Vagina (tissue), 2 donors: ENCODE measurements around the gene NUDT8. TPM values are rescaled to one million over a fixed set of nuclear protein-coding genes. Genes with fewer than 3 reads are reported as not detected.

Source experiments
- DNase-seq, 2 donors: peaks; one replicate each; pipeline ENCODE4 v3.0.0-alpha.2; 2017; ENCODE audit errors: extremely low spot score in 2 of 2
- H3K27ac ChIP-seq: fragments of 200-600 bp; sonication (generic); one replicate; pipeline ENCODE4 v1.5.1; 2019
- H3K27me3 ChIP-seq: fragments of 200-600 bp; sonication (generic); one replicate; pipeline ENCODE4 v1.5.1; 2019
- H3K36me3 ChIP-seq, 2 donors: fragments of 200-600 bp; sonication (generic); one replicate each; pipeline ENCODE4 v1.5.1; 2017 to 2019
- H3K4me1 ChIP-seq: fragments of 200-600 bp; sonication (generic); one replicate; pipeline ENCODE4 v1.5.1; 2019
- H3K4me3 ChIP-seq, 2 donors: fragments of 200-600 bp; sonication (generic); 1 replicate in 1 of 2; 2 replicates in 1 of 2; pipeline ENCODE4 v1.5.1; 2016 to 2019
- H3K9me3 ChIP-seq: fragments of 200-600 bp; sonication (generic); one replicate; pipeline ENCODE4 v1.5.1; 2019
- POLR2A ChIP-seq, 2 donors: fragments of 450-650 bp; IDR thresholded peaks; one replicate each; pipeline ENCODE4 v1.6.1; 2017; ENCODE audit warnings: antibody characterized with exemption in 2 of 2, mild to moderate bottlenecking in 2 of 2, moderate library complexity in 2 of 2
- POLR2AphosphoS5 ChIP-seq, 2 donors: sonication (generic); formaldehyde crosslinking; IDR thresholded peaks; one replicate each; pipeline ENCODE4 v1.9.0; 2017; ENCODE audit warnings: antibody characterized with exemption in 2 of 2, mild to moderate bottlenecking in 2 of 2, low read depth in 1 of 2; ENCODE audit not compliant: insufficient read depth in 1 of 2
- intact Hi-C: fragments of 100-400 bp; cut with DNase I; formaldehyde crosslinking; loops from one replicate; pipeline ENCODE4 v1.15.1; 2023
- total RNA-seq: library from RNA; depleted of rRNA; stranded (reverse); fragments of >200 nt; gene quantifications from one replicate; pipeline ENCODE4 v1.2.3, GENCODE V29; 2016
- TF ChIP-seq, protein P1 (sequence below), 3 experiments: fragments of 450-650 bp in 2 of 3; fragments of 200-600 bp in 1 of 3; sonication (generic) in 1 of 3; IDR thresholded peaks; one replicate each; pipeline ENCODE4 v1.5.1; 2017 to 2019; ENCODE audit warnings: antibody characterized with exemption in 3 of 3, mild to moderate bottlenecking in 2 of 3, moderate library complexity in 2 of 3

NUDT8 gene
- total RNA-seq, 1 donor from 2014 or later, result 23.8 TPM

GRCh38 chr11:67642173-67643120, 12.7 kb upstream of the NUDT8 start:
- no peak for TF ChIP-seq POLR2AphosphoS5 (IDR thresholded peaks at IDR 0.05; ENCODE audit: insufficient read depth in 1 of 2, low read depth in 1 of 2)
- TF ChIP-seq, protein P1, sequence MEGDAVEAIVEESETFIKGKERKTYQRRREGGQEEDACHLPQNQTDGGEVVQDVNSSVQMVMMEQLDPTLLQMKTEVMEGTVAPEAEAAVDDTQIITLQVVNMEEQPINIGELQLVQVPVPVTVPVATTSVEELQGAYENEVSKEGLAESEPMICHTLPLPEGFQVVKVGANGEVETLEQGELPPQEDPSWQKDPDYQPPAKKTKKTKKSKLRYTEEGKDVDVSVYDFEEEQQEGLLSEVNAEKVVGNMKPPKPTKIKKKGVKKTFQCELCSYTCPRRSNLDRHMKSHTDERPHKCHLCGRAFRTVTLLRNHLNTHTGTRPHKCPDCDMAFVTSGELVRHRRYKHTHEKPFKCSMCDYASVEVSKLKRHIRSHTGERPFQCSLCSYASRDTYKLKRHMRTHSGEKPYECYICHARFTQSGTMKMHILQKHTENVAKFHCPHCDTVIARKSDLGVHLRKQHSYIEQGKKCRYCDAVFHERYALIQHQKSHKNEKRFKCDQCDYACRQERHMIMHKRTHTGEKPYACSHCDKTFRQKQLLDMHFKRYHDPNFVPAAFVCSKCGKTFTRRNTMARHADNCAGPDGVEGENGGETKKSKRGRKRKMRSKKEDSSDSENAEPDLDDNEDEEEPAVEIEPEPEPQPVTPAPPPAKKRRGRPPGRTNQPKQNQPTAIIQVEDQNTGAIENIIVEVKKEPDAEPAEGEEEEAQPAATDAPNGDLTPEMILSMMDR (IDR thresholded peaks at IDR 0.05), result no peak
- no peak for TF ChIP-seq POLR2A (IDR thresholded peaks at IDR 0.05)
- Histone ChIP-seq H3K27me3 (no peaks in the 10 kb centered on the region), H3K27ac (no peak overlapping the region), H3K4me3 (no peak overlapping the region), H3K36me3 (no peaks in the 10 kb centered on the region), H3K9me3 (no peaks in the 10 kb centered on the region), H3K4me1 (no peaks in the 10 kb centered on the region)
- DNase-seq, result no peak
- intact Hi-C loops, result no loop called here

DNA sequence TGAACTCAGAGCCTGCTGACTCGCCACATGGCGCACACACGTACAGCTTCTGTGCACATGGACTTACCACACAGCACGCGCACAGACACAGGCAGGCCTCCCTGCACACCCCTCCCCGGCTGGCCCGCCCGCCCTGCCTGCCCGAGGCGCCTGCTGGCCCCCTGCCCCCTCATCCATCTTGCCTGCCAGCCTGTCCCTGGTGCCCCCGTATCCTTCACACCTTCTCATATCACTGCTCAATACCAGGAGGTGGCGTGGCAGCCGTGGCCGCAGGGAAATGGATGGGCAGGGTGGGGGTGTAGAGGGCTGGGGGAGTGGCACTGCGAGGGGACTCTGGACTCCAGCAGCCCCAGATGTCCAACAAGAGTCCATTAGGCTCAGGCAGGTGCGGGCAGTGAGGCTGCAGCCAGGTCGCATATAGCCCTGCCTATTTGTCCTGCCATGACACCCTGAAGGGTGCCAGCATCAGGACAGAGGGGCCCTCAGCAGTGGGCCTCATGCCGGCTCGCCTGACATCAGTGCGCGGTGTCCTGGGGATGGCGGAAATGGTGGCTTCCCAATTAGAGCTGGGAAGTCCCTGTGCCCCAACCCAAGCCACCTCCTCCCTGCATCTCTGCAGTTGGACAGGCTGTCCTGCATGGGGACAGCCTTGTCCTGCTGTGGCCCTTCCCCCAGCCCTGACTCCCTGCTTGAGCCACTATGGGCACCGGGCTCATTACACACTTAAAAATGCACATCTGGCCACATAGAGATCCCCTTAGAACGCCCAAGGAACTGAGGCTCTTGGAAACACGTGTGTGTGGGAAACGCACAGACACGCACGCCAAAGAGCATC, 11.8 kb upstream of the NUDT8 start:
- DNase-seq, result peak in 1 of 2 donors; percentile 90
- Histone ChIP-seq H3K27ac (no peak overlapping the region), H3K4me1 (no peaks in the 10 kb centered on the region), H3K4me3 (no peak overlapping the region), H3K27me3 (no peaks in the 10 kb centered on the region), H3K36me3 (no peaks in the 10 kb centered on the region), H3K9me3 (no peaks in the 10 kb centered on the region)
- intact Hi-C loops, result no loop called here
- TF ChIP-seq POLR2A (IDR thresholded peaks at IDR 0.05), result no peak
- no peak for TF ChIP-seq POLR2AphosphoS5 (IDR thresholded peaks at IDR 0.05; ENCODE audit: insufficient read depth in 1 of 2, low read depth in 1 of 2)
- TF ChIP-seq, protein P1 (IDR thresholded peaks at IDR 0.05), result no peak

DNA sequence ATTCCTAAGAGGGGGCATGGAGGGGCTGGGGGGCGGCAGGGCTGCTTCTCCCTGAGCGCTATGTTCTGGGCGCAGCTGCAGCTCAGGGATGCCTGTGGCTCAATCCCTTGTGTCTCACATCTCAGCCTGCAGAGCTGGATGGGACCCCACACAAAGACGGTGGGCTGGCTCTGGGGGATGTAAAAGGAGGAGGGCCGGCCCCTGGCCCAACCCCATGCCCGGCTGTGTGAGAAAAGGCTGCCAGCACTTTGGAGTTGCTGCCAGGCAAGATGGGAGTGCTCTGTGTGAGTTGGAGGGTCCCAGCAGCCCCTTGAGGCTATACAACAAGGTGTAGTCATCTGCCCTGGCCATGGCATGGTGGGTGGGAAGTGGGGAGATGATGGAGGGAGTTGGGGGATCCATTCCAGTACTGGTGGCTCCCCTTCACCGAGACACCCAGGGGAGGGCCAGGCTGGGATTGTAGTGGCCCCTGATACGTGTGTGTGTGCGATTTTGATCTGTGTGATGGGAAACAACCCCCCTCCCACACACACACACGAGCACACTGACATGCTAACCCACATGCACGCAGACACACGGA, 11.1 kb upstream of the NUDT8 start:
- Histone ChIP-seq H3K4me3 (no peak overlapping the region), H3K27ac (no peak overlapping the region), H3K27me3 (no peaks in the 10 kb centered on the region), H3K36me3 (no peaks in the 10 kb centered on the region), H3K9me3 (no peaks in the 10 kb centered on the region), H3K4me1 (no peaks in the 10 kb centered on the region)
- intact Hi-C loops, result no loop called here
- no peak for DNase-seq
- no peak for TF ChIP-seq POLR2AphosphoS5 (IDR thresholded peaks at IDR 0.05; ENCODE audit: insufficient read depth in 1 of 2, low read depth in 1 of 2)
- TF ChIP-seq, protein P1 (IDR thresholded peaks at IDR 0.05), result no peak
- no peak for TF ChIP-seq POLR2A (IDR thresholded peaks at IDR 0.05)

- intact Hi-C loops, result no loop called here
- H3K4me3 ChIP-seq, result no peak overlapping the region
- H3K36me3 ChIP-seq, result no peaks in the 10 kb centered on the region
- no peak overlapping the region for H3K27ac ChIP-seq
- no peak for DNase-seq
- TF ChIP-seq, protein P1 (IDR thresholded peaks at IDR 0.05), result peak in 2 of 3 experiments; percentile 32 to 35
- TF ChIP-seq POLR2AphosphoS5 (IDR thresholded peaks at IDR 0.05; ENCODE audit: insufficient read depth in 1 of 2, low read depth in 1 of 2), result no peak
- H3K9me3 ChIP-seq, result no peaks in the 10 kb centered on the region
- H3K4me1 ChIP-seq, result no peaks in the 10 kb centered on the region
- no peaks in the 10 kb centered on the region for H3K27me3 ChIP-seq
Observed at GRCh38 chr11:67640021-67640757, 10.5 kb upstream of the NUDT8 start.
